HEK293 (cell line): Measurements from ENCODE around the gene COL1A1.

ENCODE experiments used
- KLF9 ChIP-seq: fragments of 450-650 bp; formaldehyde crosslinking; IDR thresholded peaks from 2 replicates; pipeline ENCODE4 v1.5.1; 2016; ENCODE audit warnings: missing biosample characterization, missing genetic modification characterization, low read depth
- ZNF629 ChIP-seq: fragments of 450-650 bp; formaldehyde crosslinking; IDR thresholded peaks from 2 replicates; pipeline ENCODE4 v1.5.1; 2017; ENCODE audit warnings: missing biosample characterization, missing genetic modification characterization
- ZNF776 ChIP-seq: fragments of 450-650 bp; formaldehyde crosslinking; IDR thresholded peaks from 2 replicates; pipeline ENCODE4 v1.5.0; 2017; ENCODE audit warnings: missing biosample characterization, missing genetic modification characterization, borderline replicate concordance
- TF ChIP-seq, protein P1 (sequence below): fragments of 450-650 bp; formaldehyde crosslinking; IDR thresholded peaks from 2 replicates; pipeline ENCODE4 v1.5.1; 2016; ENCODE audit warnings: missing biosample characterization, missing genetic modification characterization
- TF ChIP-seq, protein P2 (sequence below): fragments of 450-650 bp; formaldehyde crosslinking; IDR thresholded peaks from 2 replicates; pipeline ENCODE4 v1.5.1; 2016; ENCODE audit warnings: missing biosample characterization, missing genetic modification characterization
- TF ChIP-seq, protein P3 (sequence below): fragments of 450-650 bp; formaldehyde crosslinking; IDR thresholded peaks from 2 replicates; pipeline ENCODE4 v1.5.1; 2016; ENCODE audit warnings: missing biosample characterization, missing genetic modification characterization

DNA sequence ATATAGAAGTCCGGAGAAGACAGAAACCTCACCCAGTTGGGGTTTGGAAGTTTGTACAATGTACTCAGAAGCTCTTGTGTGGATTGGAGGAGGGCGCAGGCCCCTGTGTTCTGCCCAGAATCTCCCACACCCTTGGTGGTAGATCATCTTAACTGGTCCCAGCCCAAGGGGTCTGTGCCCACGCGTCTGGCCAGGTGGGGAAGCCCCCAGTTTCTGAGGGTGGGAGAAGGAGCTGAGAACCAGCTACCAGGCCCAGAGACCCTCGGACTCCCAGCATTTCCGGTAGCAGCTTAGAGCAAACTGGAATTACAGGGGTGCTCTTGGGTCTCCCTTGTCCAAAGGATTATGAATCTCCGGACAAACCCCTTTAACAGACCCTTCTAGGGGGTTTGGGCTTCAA, 48.7 kb downstream of the COL1A1 start:
- TF ChIP-seq ZNF776 (tag by site-specific recombination): no peak
- TF ChIP-seq, protein P1, sequence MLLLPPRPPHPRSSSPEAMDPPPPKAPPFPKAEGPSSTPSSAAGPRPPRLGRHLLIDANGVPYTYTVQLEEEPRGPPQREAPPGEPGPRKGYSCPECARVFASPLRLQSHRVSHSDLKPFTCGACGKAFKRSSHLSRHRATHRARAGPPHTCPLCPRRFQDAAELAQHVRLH (tag by site-specific recombination): no peak
- TF ChIP-seq, protein P2, sequence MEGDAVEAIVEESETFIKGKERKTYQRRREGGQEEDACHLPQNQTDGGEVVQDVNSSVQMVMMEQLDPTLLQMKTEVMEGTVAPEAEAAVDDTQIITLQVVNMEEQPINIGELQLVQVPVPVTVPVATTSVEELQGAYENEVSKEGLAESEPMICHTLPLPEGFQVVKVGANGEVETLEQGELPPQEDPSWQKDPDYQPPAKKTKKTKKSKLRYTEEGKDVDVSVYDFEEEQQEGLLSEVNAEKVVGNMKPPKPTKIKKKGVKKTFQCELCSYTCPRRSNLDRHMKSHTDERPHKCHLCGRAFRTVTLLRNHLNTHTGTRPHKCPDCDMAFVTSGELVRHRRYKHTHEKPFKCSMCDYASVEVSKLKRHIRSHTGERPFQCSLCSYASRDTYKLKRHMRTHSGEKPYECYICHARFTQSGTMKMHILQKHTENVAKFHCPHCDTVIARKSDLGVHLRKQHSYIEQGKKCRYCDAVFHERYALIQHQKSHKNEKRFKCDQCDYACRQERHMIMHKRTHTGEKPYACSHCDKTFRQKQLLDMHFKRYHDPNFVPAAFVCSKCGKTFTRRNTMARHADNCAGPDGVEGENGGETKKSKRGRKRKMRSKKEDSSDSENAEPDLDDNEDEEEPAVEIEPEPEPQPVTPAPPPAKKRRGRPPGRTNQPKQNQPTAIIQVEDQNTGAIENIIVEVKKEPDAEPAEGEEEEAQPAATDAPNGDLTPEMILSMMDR (tag by site-specific recombination): no peak
- no peak for TF ChIP-seq ZNF629
- TF ChIP-seq, protein P3, sequence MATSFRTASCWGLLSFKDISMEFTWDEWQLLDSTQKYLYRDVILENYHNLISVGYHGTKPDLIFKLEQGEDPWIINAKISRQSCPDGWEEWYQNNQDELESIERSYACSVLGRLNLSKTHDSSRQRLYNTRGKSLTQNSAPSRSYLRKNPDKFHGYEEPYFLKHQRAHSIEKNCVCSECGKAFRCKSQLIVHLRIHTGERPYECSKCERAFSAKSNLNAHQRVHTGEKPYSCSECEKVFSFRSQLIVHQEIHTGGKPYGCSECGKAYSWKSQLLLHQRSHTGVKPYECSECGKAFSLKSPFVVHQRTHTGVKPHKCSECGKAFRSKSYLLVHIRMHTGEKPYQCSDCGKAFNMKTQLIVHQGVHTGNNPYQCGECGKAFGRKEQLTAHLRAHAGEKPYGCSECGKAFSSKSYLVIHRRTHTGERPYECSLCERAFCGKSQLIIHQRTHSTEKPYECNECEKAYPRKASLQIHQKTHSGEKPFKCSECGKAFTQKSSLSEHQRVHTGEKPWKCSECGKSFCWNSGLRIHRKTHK (tag by site-specific recombination): no peak
- no peak for TF ChIP-seq KLF9
